GM19240 (cell line): Measurements from ENCODE around the gene RPS6KA1.

Experiments used
- DNase-seq: peaks from one replicate; pipeline ENCODE4 v3.0.0; 2011; ENCODE audit warnings: low spot score; ENCODE audit not compliant: insufficient read length

RPS6KA1 gene

GRCh38 chr1:26531651-26532131 is 2.1 kb downstream of the RPS6KA1 start:
- no peak for DNase-seq

GRCh38 chr1:26533951-26534509 is 4.5 kb downstream of the RPS6KA1 start:
- DNase-seq: no peak

- DNase-seq: no peak
Observed at GRCh38 chr1:26535201-26535600, 5.6 kb downstream of the RPS6KA1 start.

- DNase-seq: no peak
Observed at GRCh38 chr1:26536081-26536480, 6.5 kb downstream of the RPS6KA1 start.

GRCh38 chr1:26536521-26536920 is 7.0 kb downstream of the RPS6KA1 start:
- no peak for DNase-seq

- no peak for DNase-seq
Observed at GRCh38 chr1:26537951-26538352, 8.4 kb downstream of the RPS6KA1 start.

DNA sequence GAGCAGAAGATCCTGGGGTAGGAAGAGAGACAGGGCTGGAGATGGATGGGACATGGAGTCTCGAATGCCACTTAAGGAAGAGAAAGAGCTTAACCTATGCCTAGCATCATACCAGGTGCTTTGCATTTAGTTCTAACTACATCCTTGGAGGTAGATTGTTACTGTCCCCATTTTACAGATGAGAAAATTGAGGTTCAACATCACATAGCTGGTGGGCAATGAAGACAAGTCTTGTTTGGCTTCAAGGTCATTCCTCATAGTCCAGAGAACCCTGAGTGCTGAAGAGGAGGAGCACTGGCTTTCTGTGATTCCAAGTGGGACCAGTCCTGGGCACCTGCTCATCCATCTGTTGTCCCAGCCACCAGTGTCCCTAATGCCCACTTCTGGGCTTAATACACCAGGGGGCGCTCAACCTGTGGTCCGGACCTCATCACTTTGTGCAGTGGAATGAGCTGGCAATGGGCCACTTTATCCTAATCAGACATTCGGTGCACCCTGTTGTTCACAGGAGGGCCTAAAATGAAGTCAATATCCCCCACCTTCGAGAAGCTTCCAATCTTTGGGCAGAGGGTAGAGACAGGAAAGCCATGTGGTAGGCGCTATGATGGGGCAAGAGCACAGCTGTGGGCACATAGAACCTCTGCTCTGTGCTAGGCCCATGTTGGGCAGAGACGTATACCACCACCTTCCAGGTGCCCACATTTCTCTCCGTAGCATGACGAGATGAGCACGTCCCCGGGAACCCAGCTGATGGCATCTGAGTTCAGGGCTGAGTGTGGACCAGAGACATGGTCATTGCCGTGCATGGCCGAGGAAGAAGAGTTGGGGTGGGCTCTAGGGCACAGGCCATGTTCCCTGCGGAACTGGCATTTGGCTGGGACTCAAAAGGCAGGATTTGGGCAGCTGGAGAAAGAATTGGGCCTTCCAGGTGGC is 9.2 kb downstream of the RPS6KA1 start:
- no peak for DNase-seq

DNA sequence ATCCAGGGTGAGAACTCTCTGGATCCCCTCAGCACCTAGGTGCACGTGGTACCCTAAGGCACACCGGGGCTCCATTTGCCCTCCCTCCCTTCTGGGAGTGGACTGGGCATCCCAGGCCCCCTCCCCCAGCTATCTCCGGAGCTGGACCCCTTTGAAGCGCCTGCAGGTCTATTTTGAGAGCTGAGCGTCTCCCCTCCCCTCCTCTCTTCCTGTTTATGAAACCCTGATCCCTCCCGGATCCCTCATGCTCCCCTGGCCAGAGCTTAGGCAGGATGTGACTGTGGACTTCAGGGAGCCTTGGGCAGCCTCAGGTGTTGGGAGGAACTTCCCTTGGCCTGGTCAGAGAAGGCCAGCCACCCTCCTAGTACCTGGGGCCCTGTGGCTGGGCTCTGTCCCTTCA is 10.2 kb downstream of the RPS6KA1 start:
- no peak for DNase-seq

DNA sequence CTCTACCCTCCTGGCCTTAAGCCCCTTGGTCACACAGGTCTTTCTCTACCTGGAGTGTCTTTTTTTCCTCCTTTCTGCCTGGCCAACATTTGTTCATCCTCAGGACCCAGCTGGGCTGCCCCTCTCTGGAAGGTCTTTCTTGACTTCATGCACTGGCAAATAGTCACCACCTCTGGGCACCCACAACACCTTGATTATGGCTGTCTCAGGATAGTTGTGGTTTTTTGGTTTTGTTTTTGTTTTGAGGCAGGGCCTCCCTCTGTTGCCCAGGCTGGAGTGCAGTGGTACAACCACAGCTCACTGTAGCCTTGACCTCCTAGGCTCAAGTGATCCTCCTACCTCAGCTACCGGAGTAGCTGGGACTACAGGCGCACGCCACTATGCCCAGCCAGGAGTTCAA is 10.8 kb downstream of the RPS6KA1 start:
- DNase-seq: no peak

- no peak for DNase-seq
Observed at GRCh38 chr1:26541431-26541815, 11.9 kb downstream of the RPS6KA1 start.

GRCh38 chr1:26541816-26542711 is 12.5 kb downstream of the RPS6KA1 start:
- peak; percentile 85 for DNase-seq

DNA sequence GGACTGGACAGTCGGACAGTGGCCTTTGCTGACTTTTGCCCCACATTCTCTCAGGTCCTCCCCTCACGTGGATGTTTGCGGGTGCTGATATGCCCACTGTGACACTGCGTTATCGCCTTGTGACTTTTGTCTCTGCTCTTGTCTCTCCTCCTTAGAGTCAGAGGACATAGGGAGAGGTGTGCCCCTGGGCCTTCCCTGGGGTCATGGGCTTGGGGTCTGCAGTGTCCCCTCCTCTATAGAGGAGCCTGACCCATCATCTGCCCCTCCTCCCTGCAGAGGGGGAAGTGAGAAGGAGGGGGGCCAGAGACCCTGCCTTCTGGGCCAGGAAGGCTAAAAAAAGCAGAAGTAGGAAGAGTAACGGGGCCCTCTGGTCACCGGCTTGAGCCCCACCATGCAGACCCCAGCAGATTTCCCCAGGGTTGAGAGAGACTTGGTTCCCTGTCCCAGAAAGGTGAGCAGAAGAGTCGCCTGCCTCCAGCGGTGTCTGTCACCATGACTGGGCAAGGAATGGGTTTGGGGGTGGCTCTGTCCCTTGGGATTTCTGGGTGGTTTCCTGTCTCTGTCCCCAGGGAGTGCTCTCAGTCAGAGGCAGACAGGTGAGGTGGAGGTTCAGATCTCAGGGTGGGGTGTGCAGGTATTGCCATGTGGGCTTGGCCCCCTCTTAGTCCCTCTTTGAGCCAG is 13.3 kb downstream of the RPS6KA1 start:
- DNase-seq: no peak

DNA sequence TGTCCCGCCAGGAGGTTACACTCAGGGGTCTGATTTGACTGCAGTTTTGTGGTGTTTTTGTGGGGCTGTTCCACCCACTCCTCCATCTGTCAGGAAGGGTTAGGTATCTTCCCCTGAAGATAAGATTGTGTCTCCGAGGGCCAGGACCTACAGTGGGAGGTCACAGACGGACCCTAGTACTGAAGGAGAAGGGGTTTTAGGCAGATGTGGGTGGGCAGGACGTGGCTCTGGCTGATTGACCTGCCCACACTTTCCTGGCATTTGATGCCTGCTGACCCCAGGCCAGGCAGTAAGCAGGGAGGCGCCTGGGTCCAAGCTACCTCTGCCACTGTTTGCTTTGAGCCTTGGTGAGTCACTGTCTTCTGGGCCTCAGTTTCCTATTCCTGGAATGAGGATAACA is 13.9 kb downstream of the RPS6KA1 start:
- no peak for DNase-seq

GRCh38 chr1:26544126-26544525 is 14.6 kb downstream of the RPS6KA1 start:
- no peak for DNase-seq

DNA sequence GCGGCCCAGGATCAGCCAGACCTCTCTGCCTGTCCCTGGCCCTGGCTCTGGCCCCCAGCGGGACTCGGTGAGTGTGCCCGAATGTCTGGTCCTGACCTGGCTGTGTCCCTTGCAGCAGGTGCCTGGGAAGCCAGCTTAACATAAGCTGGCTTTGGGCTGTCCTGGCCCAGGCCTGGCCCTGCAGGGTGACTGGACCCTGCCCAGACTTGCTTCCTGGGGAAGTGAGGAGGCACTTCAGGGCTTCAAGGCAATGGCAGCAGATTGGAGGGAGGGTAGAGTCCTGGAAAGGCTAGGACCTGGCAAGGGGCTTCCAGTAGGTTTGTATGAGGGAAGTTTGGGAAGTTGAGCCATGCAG is 16.4 kb downstream of the RPS6KA1 start:
- DNase-seq: no peak

DNA sequence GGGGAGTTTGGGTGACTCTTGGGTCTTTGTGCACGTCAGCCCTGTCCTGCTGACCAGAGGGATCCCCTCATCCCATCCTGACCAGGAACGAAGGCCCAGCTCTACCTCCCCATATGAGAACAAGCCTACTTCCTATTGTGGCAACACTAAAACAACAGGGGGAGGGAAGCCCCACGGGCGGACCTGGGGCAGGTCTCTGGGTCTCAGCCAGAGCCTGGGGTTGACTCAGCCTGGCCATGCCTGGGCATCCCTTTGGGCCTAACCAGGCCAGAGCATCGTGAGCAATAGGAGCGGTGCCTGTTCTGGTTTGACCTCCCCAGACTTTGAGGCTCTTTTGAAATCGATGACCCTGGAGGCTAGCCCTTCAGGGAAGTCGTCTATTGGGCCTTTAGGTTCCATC is 16.8 kb downstream of the RPS6KA1 start:
- no peak for DNase-seq

- no peak for DNase-seq
Observed at GRCh38 chr1:26546819-26547218, 17.3 kb downstream of the RPS6KA1 start.

- no peak for DNase-seq
Observed at GRCh38 chr1:26548841-26549240, 19.3 kb downstream of the RPS6KA1 start.

GRCh38 chr1:26550946-26551345 is 21.4 kb downstream of the RPS6KA1 start:
- no peak for DNase-seq

DNA sequence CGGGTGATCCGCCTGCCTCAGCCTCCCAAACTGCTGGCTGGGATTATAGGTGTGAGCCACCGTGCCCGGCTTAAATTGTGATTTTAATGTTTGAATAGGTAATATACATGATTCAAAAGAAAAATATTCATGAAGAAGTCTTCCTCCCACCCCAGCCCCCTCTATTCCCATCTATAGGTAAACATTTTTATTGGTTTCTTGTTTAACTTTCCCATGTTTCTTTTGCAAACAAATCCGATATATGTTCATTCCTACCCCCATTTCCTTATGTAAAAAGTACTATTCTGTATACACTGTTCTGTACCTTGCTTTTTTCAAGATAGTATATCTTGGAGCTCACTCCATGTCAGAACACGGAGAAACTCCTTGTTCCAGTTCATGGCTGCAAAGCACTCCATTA is 23.2 kb downstream of the RPS6KA1 start:
- DNase-seq: no peak

GRCh38 chr1:26553942-26554682 is 24.6 kb downstream of the RPS6KA1 start:
- DNase-seq: no peak
